ENCODE results near the gene CENPU.

GRCh38 chr4:184668096-184668495 is 65.8 kb downstream of the CENPU start:
- no peak for TF ChIP-seq CTCF (IDR thresholded peaks at IDR 0.05)
- TF ChIP-seq EP300 (IDR thresholded peaks at IDR 0.05): no peak

All from suprapubic skin (tissue), 3 donors.